IPS-NIHi7 (cell line): ENCODE data around the gene TCFL5.
"Not testable (repeated sequence)": the region's sequence is repeated elsewhere in the genome, so short reads cannot be mapped to it uniquely, and the experiment has no call there.

Experiments
- DNase-seq: peaks from one replicate; pipeline ENCODE4 v3.0.0; 2012; ENCODE audit warnings: mixed read lengths; ENCODE audit errors: extremely low spot score

Gene TCFL5

DNA sequence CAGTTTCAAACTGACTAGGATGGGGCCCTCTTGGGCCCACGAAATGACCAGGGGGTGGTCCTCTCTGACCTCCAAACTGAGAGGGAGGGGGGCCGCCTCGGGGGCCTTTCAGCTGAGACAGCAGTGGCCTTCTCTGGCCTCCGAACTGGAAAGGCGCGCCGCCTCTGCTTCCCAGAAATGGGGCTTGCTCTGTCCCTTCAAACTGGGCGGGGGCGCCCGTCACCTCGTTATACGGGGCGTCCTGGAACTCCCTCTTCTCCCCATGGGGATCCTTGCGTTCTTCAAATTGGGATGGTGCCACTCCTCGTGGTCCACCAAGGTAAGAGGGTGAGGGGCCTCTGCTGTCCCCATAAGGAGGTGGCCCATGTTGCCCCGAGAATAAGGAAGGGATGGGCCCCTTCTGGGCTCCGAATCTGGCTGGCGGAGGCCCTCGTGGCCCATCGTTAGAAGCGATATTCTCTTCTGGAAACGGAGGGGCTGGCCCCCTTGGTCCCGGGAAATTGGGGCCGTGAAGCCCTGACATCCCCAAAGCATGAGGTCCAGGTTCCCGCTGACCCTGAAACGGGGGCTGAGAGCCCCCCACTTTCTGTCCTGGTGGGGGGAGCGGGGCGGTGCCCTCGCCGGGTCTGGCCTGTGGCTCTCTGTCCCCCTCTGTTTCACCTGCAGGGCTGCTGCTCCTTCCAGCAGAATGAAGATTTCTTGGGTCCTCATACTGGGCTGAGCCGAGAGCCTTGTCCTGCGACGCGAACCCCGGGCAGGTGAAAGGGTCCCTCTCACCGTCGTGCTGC, 18.7 kb upstream of the TCFL5 start:
- no peak for DNase-seq

DNA sequence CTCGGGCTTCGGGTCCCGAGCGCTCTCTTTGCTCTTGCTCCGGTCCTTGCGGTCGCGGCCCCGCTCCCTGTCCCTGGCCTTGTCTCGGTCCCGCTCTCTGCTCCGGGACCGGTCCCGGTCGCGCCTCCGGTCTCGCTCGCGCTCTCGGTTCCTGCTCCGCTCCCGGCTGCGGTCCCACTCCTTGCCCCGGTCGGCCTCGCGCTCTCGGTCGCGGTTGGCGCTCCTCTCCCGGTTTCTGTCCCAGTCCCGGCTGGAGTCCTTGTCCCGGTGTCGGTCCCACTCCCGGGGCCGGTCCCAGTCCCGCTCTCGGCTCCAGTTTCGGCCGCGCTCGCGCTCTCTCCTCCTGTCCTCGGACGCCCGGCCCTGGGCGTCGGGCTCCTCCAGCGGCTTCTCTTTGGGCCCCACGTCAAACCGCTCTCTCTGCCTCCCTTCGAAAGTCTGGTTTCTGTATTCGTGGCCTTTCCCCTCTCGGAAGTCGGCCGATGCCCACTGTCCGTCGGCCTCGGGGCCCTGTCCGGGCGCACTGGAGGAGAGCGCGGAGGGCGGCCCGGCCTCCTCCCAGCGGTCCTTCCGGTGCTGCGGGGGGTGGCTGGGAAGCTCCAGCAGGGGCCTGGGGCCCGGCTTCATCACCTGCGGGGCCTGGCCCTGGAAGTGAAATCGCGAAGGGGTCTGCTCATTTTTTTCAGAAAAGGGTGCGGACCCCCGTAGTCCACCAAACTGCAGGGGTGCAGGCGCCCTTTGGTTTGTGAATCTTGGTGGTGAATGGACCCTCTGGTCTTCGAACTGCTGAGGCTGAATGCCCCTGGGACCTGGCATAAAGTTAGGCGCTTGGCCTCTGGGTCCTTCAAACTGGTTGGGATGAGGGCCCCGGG, 17.9 kb upstream of the TCFL5 start:
- DNase-seq: no peak

DNA sequence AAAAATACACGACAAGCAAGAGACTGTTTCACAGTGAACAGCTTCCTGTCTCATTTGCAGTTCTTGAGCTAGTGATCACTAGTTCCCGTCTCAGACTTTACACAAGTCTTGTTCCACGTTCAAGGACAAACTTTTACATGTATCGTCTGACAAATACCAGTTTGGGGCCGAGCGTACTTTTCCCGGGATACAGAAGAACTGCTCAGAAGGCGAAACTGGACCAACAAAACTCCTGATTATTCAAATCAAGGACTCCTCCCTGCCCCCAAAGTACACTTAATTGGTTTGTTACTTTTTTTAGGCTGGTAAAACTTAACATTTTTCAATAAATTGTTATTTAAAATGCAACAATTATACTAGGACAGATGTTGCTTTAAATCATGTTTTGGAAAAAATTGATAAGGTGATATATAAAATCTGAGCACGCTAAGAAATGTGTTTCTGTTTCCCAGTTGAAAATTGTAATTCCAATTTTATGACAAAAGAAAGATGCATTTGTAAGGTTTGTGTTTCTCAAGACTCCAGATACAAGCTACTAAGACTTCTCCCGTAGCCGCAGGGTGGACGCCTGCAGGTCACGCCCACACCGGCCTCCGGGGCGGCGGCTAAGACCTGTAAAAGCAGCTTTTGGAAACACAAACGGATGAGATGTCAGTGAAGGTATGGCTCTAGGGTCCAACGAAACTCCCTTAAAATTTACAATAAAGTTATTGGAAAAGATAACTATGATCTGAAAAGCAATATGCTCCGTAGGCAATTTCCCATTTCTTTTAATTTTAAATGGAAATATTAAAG, 16.8 kb upstream of the TCFL5 start:
- DNase-seq: peak; percentile 61

DNA sequence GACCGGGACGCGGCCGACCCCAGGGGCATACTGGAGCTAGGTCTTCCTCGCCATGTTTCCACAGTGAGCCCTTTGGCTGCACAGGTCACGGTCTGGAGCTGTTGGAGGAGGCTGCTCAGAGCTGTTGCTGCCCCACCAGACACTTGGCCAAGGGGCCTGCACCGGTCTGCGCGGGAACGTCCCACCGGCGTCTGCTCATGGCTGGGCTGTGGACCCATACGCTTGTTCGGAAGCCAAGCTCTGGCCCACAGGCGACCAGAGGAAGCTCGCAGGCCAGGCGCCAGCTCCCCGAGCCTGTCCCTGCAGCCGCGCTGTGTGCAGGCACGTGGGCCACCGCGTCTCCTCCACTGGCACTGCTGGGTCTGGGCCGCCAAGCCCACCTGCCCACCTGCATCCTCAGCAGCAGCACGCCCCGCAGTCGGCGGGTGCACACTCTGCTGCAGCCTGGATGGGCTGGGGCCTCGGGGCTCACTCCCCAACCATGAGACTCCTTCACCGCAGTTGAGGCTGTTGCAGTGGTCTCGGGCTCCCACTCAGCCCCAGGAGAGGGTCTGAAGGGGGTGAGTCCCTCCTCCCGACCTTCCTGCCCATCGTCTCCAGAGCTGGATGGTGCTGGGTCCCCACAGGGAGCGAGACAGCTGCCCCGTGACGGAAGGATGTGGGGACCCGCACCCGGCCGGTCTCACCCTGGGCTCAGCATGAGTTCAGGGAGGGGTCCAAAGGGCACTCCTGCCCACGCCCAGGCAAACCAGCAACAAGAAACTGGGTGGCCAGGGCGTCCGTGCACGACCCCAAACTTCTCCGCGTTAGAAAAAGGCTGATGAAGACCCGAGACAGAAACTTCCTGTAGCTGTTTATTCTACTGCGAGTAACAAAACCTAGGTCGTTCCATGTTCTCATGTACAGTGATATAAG, 15.5 kb upstream of the TCFL5 start:
- DNase-seq: no peak

DNA sequence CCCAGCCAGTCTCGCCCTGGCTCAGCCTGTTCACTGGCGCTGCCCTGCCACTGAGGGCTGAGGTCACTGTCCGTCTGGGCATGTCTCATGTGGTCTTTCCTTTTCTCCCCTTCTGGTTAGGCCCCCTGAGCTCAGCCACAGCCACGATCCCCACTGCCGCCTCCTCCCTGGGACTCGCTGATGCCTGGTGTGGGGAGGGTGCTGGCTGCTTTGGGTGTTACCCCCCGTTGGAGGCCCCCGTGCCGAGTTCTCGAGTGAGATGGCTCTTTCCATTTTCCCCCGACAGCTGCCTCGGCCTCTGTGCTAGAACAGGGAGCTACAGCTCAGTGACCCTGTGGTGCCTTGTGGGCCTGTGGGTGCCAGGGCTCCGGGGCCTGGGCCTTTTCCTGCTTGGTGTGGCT, 14.9 kb upstream of the TCFL5 start:
- no peak for DNase-seq

DNA sequence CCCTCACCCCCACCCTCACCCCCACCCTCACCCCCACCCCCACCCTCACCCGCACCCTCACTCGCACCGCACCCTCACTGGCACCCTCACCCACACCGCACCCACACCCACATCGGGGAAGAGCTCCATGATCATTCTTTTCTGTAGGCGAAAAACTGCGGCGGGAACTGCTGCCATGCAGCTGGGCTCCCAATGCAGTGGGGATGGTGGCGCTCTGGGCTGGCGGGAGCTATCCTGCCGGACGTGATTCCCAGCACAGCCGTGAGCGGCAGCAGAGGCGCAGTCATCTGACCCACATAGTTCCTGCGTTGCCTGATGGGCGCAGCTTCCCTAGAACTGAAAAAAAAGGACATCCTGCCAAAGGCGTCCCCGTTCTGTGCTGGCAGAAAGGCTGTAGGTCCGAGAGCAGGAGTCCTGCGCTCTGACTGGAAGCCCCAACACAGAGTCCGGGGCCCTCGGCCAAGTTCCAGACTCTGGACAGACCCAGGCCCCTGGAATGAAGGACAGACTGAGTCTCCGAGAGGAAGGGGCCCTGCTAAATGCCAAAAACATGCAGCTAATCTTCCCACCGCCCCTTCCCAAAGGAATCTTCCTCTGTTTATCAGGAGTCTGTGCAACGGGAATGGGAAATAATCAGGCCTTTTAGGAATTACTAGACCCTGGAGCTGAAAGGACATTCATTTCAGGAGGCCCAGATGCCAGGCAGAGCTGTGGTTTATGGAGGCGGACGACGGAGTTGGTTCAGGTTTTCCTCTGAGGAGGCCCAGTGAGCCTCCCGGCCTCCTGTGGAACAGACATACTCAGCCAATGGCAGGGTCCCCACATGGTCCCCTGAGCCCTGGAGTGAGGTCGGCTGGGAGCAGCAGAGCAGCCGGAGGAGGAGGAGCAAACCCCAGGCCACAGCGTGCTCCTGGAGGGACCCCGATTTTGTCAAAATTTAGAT, 14.1 kb upstream of the TCFL5 start:
- peak; percentile 83 for DNase-seq

DNA sequence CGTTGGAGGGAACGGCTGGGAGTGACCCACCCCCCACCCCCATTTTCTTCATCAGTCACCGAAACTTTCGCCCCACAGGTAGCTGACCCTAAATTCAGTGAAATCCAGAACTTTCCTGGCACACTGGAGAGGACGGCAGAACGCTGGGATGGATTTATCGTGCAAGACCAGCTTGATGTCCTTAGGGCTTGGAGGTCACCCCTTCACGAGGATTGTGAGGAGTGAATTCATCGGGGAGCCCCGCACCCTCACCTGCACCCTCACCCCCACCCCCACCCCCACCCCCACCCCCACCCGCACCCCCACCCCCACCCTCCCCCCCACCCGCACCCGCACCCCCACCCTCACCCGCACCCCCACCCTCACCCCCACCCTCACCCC, 13.3 kb upstream of the TCFL5 start:
- DNase-seq: no peak

DNA sequence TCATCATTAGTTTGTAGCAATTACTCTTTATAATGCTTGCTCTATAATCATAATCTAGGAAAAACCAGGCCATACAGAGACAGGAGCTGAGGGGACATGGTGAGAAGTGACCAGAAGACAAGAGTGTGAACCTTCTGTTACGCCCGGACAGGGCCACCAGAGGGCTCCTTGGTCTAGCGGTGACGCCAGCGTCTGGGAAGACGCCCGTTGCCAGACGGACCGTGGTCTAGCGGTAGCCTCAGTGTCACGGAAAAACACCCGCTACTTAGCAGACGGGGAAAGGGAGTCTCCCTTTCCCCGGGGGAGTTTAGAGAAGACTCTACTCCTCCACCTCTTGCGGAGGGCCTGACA, 12.0 kb upstream of the TCFL5 start:
- DNase-seq: not testable (repeated sequence)

DNA sequence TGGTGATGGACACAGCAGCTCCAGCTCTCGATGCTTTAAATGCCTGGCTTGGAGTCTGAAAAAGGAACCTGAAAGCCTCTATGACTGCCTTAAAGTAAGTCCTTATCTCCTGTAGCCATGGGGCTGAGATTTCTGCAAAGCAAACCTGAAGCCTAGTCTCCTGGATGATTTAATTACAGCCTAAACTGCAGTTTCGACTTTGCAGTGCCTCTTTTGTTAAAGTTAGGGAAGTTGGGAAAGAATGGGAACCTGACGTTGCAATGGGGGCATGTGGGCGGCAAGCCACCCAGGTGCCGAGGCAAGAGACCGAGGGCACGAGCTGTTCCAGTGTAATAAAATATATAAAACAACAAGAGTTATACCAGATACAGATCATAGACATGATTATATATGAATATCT, 11.7 kb upstream of the TCFL5 start:
- DNase-seq: no peak

DNA sequence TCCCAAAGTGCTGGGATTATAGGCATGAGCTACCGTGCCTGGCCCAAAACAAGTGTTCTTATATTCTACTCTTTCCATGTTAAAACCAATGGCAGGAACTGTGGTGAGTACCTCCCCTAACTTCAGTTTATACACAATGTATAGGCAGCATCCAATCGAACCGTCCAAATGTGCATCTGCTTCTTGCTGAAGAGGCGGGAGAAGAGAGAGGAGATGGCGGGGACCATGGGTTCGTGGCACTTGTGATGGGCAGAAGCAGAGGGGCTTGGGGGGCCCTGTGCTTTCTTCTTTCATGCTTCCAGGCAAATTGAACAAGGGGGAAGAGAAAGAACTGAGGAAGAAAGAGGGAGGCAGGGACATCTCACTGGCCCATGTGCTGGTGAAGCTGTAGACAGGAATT, 11.2 kb upstream of the TCFL5 start:
- DNase-seq: no peak

DNA sequence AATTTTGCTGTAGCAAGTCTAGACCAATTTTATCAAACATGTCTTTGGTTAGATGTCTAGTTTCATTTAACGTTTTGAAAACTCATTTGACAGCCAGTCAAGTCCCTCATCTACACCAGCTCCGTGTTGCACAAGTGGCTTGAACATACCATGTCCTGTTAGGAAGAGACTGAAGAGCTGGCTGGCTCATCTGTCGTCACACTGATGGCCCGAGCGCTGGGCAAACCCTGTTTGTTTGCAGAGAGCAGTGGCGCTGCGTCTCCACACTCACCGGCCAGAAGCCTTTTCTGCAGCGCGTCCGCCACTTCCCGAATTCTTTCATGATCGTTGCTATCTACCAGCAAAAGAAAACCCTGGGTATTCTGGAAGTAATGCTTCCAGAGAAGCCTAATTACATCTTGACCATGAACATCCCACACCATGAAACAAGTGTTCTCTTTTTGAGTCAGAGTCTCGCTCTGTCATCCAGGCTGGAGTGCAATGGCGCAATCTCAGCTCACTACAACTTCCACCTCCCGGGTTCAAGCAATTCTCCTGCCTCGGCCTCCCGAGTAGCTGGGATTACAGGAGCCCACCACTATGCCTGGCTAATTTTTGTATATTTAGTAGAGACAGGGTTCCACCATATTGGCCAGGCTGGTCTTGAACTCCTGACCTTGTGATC, 10.7 kb upstream of the TCFL5 start:
- no peak for DNase-seq

DNA sequence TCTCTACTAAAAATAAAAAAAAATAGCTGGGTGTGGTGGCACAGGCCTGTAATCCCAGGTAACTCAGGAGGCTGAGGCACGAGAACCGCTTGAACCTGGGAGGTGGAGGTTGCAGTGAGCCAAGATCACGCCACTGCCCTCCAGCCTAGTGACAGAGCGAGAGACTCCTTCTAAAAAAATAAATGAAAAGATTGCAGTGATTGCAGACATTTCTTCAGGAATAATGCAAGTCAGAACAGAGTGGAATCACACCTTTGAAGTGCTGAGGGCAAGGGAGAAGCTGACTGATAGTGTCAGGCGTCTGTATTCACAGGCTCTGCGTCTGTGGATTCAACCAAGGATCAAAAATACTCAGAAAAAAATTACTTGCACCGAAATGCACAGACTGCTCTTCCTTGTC, 2.6 kb upstream of the TCFL5 start:
- DNase-seq: no peak

DNA sequence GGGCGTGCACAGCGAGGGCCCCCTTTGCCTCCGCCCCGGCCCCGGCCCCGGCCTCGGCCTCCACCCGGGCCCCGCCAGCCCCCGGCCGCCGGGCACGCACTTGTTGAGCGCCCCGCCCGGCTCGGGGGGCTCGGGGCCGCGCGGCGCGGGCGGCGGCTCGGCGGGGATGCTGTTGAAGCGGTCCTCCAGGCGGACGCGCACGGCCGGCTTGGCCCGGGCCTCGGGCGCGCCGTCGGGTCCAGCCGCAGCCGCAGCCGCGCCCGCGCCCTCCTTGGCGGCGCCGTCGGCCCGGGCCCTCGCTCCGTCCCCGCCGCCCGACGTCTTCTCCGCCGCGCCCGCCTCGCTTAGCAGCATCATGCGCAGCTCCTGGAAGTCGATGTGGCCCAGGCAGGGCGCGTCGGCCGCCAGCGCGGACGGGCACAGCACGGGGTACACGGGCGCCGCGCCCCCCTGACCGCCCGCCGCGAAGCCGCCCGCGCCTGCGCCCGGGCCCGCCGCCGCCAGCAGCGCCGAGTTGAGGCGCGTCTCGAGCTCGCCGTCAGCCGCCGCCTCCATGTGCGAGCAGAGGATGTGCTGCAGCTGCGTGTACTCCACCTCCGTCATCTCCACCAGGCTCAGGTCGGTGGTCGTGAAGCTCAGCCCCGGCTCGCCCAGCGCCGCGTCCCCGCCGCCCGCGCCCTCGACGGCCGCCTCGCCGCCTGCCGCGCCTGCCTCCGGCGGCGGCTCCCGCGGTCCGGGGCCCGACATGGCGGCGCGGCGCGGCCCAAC, 514 bp downstream of the TCFL5 start:
- no peak for DNase-seq

DNA sequence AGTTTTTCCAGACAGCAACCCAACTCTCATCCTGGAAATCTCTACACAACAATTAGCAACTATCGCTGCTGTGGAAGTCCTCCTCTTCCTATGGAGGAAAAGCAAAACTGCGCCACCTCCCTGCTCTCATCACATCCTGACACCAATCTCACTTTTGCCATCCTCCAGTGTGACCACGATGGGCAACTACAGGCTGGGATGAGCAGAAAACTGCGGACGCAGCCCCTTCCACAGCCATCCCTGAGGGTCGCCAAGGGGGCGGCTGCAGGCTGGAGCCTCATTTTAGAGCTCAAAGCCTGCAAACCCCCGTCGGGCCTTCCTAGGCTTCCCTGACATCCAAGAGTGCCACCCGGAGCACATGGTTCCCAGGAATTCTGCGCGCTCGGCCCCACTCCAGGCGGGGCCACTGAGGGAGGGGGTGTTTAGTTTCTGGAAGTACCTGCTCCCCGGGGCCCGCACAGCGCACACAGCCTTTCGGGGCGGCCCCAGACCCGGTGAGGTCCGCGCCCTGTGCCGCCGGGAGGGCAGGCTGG, 1.2 kb downstream of the TCFL5 start:
- DNase-seq: no peak

DNA sequence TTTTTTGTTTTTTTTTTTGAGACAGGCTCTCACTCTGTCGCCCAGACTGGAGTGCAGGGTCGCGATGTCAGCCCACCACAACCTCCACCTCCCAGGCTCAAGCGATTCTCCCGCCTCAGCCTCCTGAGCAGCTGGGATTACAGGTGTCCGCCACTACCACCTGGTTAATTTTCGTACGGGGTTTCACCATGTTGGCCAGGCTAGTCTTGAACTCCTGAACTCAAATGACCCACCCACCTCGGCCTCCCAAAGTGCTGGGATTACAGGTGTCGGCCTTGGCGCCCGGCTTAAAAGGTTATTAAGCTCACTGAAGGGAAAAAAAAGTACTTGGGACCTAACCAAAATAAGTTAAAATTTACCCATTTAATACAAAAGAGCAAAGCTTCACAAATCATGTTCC, 1.9 kb downstream of the TCFL5 start:
- DNase-seq: no peak

DNA sequence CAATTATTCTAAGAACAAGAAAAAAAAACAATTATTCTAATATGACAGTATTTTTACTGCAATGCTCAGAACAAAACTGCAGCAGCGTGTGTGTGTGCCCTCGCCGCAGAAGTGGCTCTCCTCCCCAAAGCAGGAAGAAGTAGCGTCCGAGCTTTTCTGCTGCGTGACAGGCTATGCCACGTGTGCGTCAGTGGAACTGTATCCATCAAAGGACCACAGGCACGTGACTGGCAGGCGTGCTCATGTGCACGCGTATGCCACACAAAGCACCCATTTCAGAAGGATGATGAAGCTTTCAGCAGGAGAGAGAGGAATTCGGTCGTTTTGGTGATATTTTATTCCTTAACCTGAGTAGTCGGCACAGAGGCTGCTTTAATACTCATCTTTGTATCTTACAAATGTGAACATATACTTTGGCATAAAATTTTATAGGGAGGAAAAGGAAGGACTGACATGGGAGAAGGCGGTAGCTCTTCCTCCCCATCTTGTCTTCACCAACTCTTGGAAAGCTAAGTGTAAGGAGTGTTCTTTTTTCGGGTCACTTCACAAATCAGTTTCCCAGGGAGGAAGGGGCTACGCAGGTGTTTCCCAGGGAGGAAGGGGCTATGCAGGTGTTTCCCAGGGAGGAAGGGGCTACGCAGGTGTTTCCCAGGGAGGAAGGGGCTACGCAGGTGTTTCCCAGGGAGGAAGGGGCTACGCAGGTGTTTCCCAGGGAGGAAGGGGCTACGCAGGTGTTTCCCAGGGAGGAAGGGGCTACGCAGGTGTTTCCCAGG, 3.4 kb downstream of the TCFL5 start:
- DNase-seq: no peak

DNA sequence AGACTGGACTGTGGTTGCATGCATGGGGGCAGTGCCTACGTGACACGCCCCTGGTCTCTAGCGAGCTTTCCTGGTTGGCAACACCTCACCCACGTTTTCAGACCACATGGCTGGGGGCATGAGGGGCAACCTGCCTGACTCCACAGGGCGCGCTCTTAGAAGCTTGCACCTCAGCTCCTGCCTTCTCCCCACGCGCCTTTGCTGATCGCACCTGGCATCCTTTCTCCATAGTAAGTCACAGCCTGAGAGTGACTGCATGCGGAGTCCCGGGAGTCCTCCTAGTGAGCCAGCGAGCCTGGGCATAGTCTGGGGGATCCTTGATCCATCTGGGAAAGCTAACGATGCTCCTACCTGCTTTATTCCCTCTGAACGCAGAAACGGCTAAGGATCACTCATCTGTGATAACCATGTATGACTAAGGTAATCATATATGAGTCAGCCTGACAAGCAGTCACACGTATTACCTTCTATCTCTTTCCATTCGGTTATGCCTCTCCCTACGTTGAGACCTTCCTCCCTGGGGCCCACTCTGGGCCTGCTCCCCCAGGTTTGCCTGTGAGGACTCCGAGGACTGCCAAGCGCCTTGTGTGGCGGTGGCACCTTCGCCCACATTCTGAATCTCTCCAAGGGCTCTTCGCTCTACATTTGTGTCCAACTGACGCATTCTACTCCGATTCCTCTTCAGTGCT, 4.5 kb downstream of the TCFL5 start:
- DNase-seq: no peak
